Thymus (tissue), 11 donors: ENCODE measurements around the gene SLC51A. TPM values are rescaled to one million over a fixed set of nuclear protein-coding genes. Genes with fewer than 3 reads are reported as not detected.

Experiments
- DNase-seq, 9 donors: peaks; one replicate each; pipeline ENCODE4 v3.0.0-alpha.2; 2013; ENCODE audit warnings: low spot score in 9 of 9, low read depth in 6 of 9, missing footprints in 1 of 9
- H3K27ac ChIP-seq, 2 donors: one replicate each; pipeline ENCODE4 v1.5.1; 2013; ENCODE audit warnings: control low read depth in 1 of 2, low read depth in 1 of 2, low read length in 1 of 2, mild to moderate bottlenecking in 1 of 2, moderate library complexity in 1 of 2
- H3K27me3 ChIP-seq, 2 donors: one replicate each; pipeline ENCODE4 v1.5.1; 2013; ENCODE audit warnings: low read length in 1 of 2; ENCODE audit not compliant: control insufficient read depth in 2 of 2, insufficient read depth in 1 of 2
- H3K36me3 ChIP-seq, 2 donors: one replicate each; pipeline ENCODE4 v1.5.1; 2013; ENCODE audit warnings: low read length in 1 of 2, mild to moderate bottlenecking in 1 of 2, moderate library complexity in 1 of 2; ENCODE audit not compliant: control insufficient read depth in 2 of 2, insufficient read depth in 2 of 2
- H3K4me1 ChIP-seq, 2 donors: one replicate each; pipeline ENCODE4 v1.5.1; 2013; ENCODE audit warnings: low read length in 2 of 2; ENCODE audit not compliant: control insufficient read depth in 2 of 2, insufficient read depth in 2 of 2
- H3K4me3 ChIP-seq, 2 donors: one replicate each; pipeline ENCODE4 v1.5.1; 2013; ENCODE audit warnings: low read length in 2 of 2, control low read depth in 1 of 2, mild to moderate bottlenecking in 1 of 2
- H3K9me3 ChIP-seq, 2 donors: one replicate each; pipeline ENCODE4 v1.5.1; 2013; ENCODE audit warnings: low read length in 1 of 2, mild to moderate bottlenecking in 1 of 2; ENCODE audit not compliant: control insufficient read depth in 2 of 2, insufficient read depth in 1 of 2
- WGBS: extraction: QIAGEN DNeasy Blood & Tissue Kit; methylation state at CpG from one replicate; pipeline ENCODE4 v1.1.7; 2013; 5-methylcytosine and 5-hydroxymethylcytosine counted together
- polyA plus RNA-seq: library from polyadenylated mRNA; stranded (reverse); fragments of 200-250 nt; gene quantifications from one replicate; pipeline ENCODE4 v1.2.3, GENCODE V29; 2013
- total RNA-seq: library from RNA; stranded (reverse); fragments of 120-200 nt; gene quantifications from one replicate; pipeline ENCODE4 v1.2.4, GENCODE V29; 2013
- donor health status: healthy.

SLC51A gene
- total and polyA plus RNA-seq, 2 donors: 0.66 to 2.1 TPM

- WGBS: 89% methylated on average over 16 of the region's 16 CpGs
- no peak overlapping the region for H3K27ac ChIP-seq
- H3K4me1 ChIP-seq: peaks cover 18 to 79% of the 10 kb centered on the region in 2 donors
These were observed 26.6 kb upstream of the SLC51A start for GRCh38 chr3:196189566-196190347.

DNA sequence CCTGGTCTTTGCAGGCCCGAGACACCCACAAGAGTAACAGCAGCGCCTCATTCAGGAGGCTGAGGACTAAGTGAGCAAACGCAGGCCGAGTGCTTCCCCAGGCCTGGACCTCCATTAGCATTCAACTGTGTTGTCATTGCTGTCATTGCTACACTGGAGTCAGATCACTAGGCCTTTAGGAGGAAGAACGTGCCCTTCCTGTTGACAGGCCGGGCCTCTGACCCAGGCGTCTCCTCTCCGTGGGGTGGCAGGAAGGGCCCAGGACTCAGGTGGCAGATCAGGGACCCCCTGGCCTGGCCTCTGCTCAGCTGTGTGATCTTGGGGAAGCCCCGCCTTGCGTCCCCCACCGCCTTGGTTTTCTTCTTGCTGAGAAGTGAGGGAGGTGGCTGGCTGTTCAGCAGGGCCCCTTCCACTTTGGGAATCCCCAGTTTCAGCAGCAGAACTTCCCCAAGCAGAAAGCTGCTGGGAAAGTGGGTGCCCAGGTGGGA is 24.3 kb upstream of the SLC51A start:
- Histone ChIP-seq H3K27ac (peak overlapping the region; percentile 32 to 89), H3K9me3 (no peaks in the 10 kb centered on the region), H3K4me1 (peaks cover 12 to 67% of the 10 kb centered on the region in 2 donors), H3K36me3 (no peaks in the 10 kb centered on the region), H3K4me3 (no peak overlapping the region), H3K27me3 (no peaks in the 10 kb centered on the region)
- WGBS: 56% methylated on average over 11 of the region's 11 CpGs
- peak in 3 of 9 donors; percentile 44 to 70 (median 53) for DNase-seq

More at GRCh38 chr3:196189566-196190347, 26.6 kb upstream of the SLC51A start:
- Histone ChIP-seq H3K27me3 (no peaks in the 10 kb centered on the region), H3K36me3 (peaks cover 0 to under 1% of the 10 kb centered on the region in 2 donors), H3K9me3 (peaks cover 0 to 7% of the 10 kb centered on the region in 2 donors), H3K4me3 (no peak overlapping the region)
- no peak for DNase-seq

DNA sequence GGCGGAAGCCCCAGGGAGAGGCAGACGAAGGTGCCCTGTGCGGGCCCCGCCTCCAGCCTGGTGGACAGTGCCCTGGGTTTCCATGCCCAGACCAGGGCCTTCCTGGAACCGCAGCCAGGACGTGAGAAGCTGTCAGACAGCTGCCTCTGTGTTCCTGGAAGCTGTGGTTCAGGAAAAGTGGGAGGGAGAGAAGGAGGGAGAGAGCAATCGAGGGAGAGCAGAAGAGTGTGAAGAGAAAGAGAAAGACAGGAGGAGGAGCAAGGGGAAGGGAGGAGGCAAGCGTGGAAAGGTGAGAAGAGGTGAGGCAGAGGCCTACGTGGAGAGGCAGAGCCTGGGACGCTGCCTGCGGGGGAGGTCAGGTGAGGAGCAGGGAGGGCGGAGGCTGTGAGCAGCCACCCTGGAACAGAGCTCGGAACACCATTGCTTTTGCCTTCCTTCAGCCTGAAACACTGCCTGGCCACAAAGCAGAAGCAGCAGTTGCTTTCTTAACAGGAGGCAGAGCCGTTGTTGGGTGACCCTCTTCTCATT is 23.7 kb upstream of the SLC51A start:
- no peaks in the 10 kb centered on the region for H3K27me3 ChIP-seq
- whole genome bisulfite sequencing: 58% methylated on average over 14 of the region's 14 CpGs
- no peaks in the 10 kb centered on the region for H3K9me3 ChIP-seq
- H3K4me3 ChIP-seq: no peak overlapping the region
- peak overlapping the region; percentile 32 to 89 for H3K27ac ChIP-seq
- no peaks in the 10 kb centered on the region for H3K36me3 ChIP-seq
- peaks cover 10 to 62% of the 10 kb centered on the region in 2 donors for H3K4me1 ChIP-seq
- DNase-seq: peak in 3 of 9 donors; percentile 17 to 53 (median 37)

DNA sequence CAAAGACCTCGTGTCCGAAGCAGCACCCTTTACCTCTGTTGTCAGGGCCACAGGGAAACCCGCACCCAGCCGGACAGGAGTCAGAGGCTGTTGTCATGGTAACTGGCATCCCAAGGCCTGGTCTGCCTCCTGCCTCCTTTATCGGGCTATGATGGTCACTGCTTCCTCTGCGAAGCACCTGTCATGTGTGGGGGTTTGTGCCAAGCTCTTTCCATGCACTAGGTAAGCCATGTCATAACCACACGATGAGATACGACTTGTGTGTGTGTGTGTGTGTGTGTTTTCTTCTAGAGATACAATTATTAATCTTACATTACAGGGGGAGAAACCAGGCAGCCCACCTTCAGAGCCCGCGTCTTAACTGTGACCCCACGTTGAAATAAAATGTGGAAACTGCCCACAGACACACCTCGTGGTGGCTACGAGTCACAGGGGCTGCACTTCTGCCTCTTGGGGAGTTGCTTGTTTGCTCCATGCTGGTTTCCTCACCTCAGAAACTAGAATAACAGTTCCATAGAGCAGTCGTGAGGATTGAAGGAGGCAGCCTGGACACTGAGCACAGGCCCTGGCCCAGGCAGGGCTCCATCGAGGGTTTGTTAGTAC is 23.1 kb upstream of the SLC51A start:
- no peak for DNase-seq
- 79% methylated on average over 15 of the region's 15 CpGs for WGBS
- Histone ChIP-seq H3K27ac (peak overlapping the region; percentile 33 to 89), H3K4me3 (no peak overlapping the region), H3K27me3 (no peaks in the 10 kb centered on the region), H3K4me1 (peaks cover 10 to 58% of the 10 kb centered on the region in 2 donors), H3K36me3 (no peaks in the 10 kb centered on the region), H3K9me3 (no peaks in the 10 kb centered on the region)

- Histone ChIP-seq H3K9me3 (no peaks in the 10 kb centered on the region), H3K4me3 (no peak overlapping the region), H3K27ac (peak overlapping the region in 1 of 2 donors; percentile 30), H3K27me3 (no peaks in the 10 kb centered on the region), H3K36me3 (no peaks in the 10 kb centered on the region), H3K4me1 (peaks cover 10 to 53% of the 10 kb centered on the region in 2 donors)
- no peak for DNase-seq
- 79% methylated on average over 13 of the region's 13 CpGs for WGBS
These were observed 22.4 kb upstream of the SLC51A start for GRCh38 chr3:196193736-196194541.

DNA sequence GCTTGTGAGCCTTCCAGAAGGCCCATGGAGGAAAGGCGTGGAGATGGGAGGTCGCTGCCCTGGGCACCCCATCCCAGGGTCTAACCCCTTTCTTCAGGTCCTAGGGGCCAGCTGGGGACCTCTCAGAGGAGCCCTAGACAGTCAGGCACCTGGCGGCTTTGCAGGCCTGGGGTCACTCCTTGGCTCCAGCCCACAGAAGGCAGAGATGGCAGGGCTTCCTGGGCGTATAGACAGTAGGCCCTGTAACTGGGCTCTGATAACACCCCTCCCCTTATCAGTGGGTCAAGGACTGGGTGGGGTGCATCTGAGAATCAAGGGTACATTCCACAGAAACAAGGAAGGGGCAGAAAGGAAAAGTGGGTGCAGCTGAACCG is 21.8 kb upstream of the SLC51A start:
- H3K9me3 ChIP-seq: no peaks in the 10 kb centered on the region
- H3K4me1 ChIP-seq: peaks cover 10 to 49% of the 10 kb centered on the region in 2 donors
- H3K36me3 ChIP-seq: no peaks in the 10 kb centered on the region
- H3K27me3 ChIP-seq: no peaks in the 10 kb centered on the region
- 96% methylated on average over 5 of the region's 5 CpGs for WGBS
- H3K27ac ChIP-seq: no peak overlapping the region
- DNase-seq: no peak
- no peak overlapping the region for H3K4me3 ChIP-seq

- 97% methylated on average over 14 of the region's 14 CpGs for WGBS
These were observed 20.6 kb upstream of the SLC51A start for GRCh38 chr3:196195664-196196265.

DNA sequence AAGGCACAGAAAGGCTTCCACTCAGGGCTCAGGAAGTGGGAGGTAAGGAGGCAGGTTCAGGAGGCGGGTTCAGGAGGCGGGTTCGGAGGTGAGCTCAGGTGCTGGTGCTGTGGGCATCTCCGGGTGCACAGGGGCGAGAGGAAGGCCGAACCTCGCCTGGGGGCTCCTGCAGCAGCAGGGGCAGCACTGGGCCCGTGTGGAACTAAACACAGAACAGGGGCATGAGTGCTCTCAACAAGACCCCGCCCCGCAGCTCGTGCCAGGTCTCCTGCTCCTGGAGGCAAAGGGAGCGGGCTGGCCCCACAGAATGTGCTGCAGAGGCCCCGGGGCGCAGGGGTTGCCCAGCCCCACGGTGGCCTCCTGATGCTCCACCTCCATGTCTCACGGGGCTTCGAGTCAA is 18.8 kb upstream of the SLC51A start:
- H3K9me3 ChIP-seq: no peaks in the 10 kb centered on the region
- H3K36me3 ChIP-seq: no peaks in the 10 kb centered on the region
- H3K4me1 ChIP-seq: peaks cover 5 to 31% of the 10 kb centered on the region in 2 donors
- H3K27me3 ChIP-seq: peaks cover 0 to 2% of the 10 kb centered on the region in 2 donors
- no peak overlapping the region for H3K27ac ChIP-seq
- WGBS: 96% methylated on average over 17 of the region's 17 CpGs
- no peak overlapping the region for H3K4me3 ChIP-seq
- no peak for DNase-seq

More at GRCh38 chr3:196195664-196196265, 20.6 kb upstream of the SLC51A start:
- no peak for DNase-seq
- no peak overlapping the region for H3K27ac ChIP-seq
- H3K4me1 ChIP-seq: peaks cover 10 to 44% of the 10 kb centered on the region in 2 donors
- no peaks in the 10 kb centered on the region for H3K36me3 ChIP-seq
- no peaks in the 10 kb centered on the region for H3K9me3 ChIP-seq
- H3K27me3 ChIP-seq: no peaks in the 10 kb centered on the region
- H3K4me3 ChIP-seq: no peak overlapping the region
